AG04450 (cell line): ENCODE measurements around the gene SHROOM2. TPM values are rescaled to one million over a fixed set of nuclear protein-coding genes. Genes with fewer than 3 reads are reported as not detected.

Experiments used
- CTCF ChIA-PET: fragments of 300-600, 350-600 bp; formaldehyde crosslinking; extraction: SDS; loops from one replicate; lab custom pipeline; 2022; ENCODE audit warnings: antibody characterized with exemption, inconsistent platforms; lab: Charles Lee
- POLR2A ChIA-PET: fragments of 350-600 bp; formaldehyde crosslinking; extraction: SDS; loops from one replicate; lab custom pipeline; 2021; ENCODE audit warnings: antibody characterized with exemption, inconsistent platforms; lab: Yijun Ruan, JAX
- DNase-seq: peaks from one replicate; pipeline ENCODE4 v3.0.0-alpha.2; 2011; ENCODE audit warnings: low read depth, low spot score
- H3K27ac ChIP-seq: one replicate; pipeline ENCODE4 v1.5.1; 2012; ENCODE audit warnings: low read depth, low read length, control low read depth
- H3K27me3 ChIP-seq: one replicate; pipeline ENCODE4 v1.6.0; 2012; ENCODE audit warnings: low read length; ENCODE audit not compliant: control insufficient read depth, insufficient read depth
- H3K4me3 ChIP-seq: 2 replicates; pipeline ENCODE4 v1.5.1; 2011; ENCODE audit warnings: mild to moderate bottlenecking, low read depth, low read length, control low read depth
- H3K9me3 ChIP-seq: 2 replicates; pipeline ENCODE4 v1.5.1; 2012; ENCODE audit warnings: low read length; ENCODE audit not compliant: control insufficient read depth, insufficient read depth
- CTCF ChIP-seq: IDR thresholded peaks from 2 replicates; pipeline ENCODE4 v1.5.1; 2011; ENCODE audit warnings: low read depth, low read length, control low read depth, inconsistent platforms
- polyA plus RNA-seq: library from polyadenylated mRNA; depleted of rRNA; stranded (reverse); fragments of >200 nt; gene quantifications from 2 replicates; pipeline ENCODE4 v1.2.3, GENCODE V29; 2011

SHROOM2 gene
- polyA plus RNA-seq, 1 experiment: 9.9 TPM

DNA sequence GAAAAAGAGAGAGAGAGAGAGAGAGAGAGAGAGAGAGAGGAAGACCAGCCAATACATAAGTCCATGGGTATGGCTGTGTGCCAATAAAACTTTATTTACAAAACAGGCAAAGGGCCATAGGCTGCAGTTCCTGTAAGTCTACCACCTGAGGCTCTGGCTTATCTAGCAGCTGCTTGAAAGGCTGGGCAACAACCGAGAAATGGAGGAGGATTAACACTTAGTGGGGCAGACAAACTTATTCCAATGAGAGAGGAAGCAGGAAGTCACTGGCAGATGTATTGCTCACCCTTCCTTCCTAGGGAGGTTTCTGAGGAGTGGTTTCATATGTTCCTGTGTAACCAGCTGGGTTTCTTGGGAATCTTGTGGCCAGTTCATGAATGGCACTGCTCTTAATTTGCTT lies 15.9 kb upstream of the SHROOM2 start:
- Histone ChIP-seq H3K27ac (no peak overlapping the region), H3K27me3 (peaks cover 9% of the 10 kb centered on the region), H3K4me3 (no peak overlapping the region), H3K9me3 (no peaks in the 10 kb centered on the region)
- DNase-seq: no peak
- no peak for TF ChIP-seq CTCF
- POLR2A ChIA-PET: no interaction called here
- CTCF ChIA-PET: no interaction called here

- Histone ChIP-seq H3K4me3 (no peak overlapping the region), H3K27ac (no peak overlapping the region), H3K27me3 (peaks cover 3% of the 10 kb centered on the region), H3K9me3 (no peaks in the 10 kb centered on the region)
- no peak for TF ChIP-seq CTCF
- POLR2A ChIA-PET: no interaction called here
- CTCF ChIA-PET: interaction anchor here (0.6 kb wide), 1 partner anchor 65 kb away, joined by 4 read pairs; no protein-coding TSS in a partner anchor
- DNase-seq: no peak
These were observed 13.3 kb upstream of the SHROOM2 start for GRCh38 chrX:9772943-9773342.

- TF ChIP-seq CTCF: no peak
- ChIA-PET POLR2A (no interaction called here), CTCF (no interaction called here)
- no peaks in the 10 kb centered on the region for H3K9me3 ChIP-seq
- H3K27ac ChIP-seq: no peak overlapping the region
- no peak overlapping the region for H3K4me3 ChIP-seq
- no peak for DNase-seq
- H3K27me3 ChIP-seq: peaks cover 3% of the 10 kb centered on the region
These were observed 10.3 kb upstream of the SHROOM2 start for GRCh38 chrX:9775930-9776329.

- ChIA-PET POLR2A (no interaction called here), CTCF (interaction anchor here (1.9 kb wide), 1 partner anchor 338 kb away, joined by 4 read pairs; no protein-coding TSS in a partner anchor)
- Histone ChIP-seq H3K4me3 (no peak overlapping the region), H3K9me3 (no peaks in the 10 kb centered on the region), H3K27ac (no peak overlapping the region), H3K27me3 (peaks cover 11% of the 10 kb centered on the region)
- DNase-seq: no peak
- no peak for TF ChIP-seq CTCF
These were observed 4.3 kb upstream of the SHROOM2 start for GRCh38 chrX:9781941-9782340.

- ChIA-PET CTCF (no interaction called here), POLR2A (no interaction called here)
- Histone ChIP-seq H3K9me3 (no peaks in the 10 kb centered on the region), H3K27ac (no peak overlapping the region), H3K4me3 (no peak overlapping the region), H3K27me3 (peaks cover 17% of the 10 kb centered on the region)
- DNase-seq: no peak
- TF ChIP-seq CTCF: no peak
These were observed 1.9 kb upstream of the SHROOM2 start for GRCh38 chrX:9784332-9784731.
